DMS 273 (cell line): ENCODE results near the gene ITPK1.
A peak's percentile ranks its signal among the peaks of the same experiment; 100 is the strongest.

Experiments used
- DNase-seq: peaks from one replicate; lab custom pipeline; 2025; ENCODE audit not compliant: unreplicated experiment; lab: John Stamatoyannopoulos, UW

ITPK1 gene

DNA sequence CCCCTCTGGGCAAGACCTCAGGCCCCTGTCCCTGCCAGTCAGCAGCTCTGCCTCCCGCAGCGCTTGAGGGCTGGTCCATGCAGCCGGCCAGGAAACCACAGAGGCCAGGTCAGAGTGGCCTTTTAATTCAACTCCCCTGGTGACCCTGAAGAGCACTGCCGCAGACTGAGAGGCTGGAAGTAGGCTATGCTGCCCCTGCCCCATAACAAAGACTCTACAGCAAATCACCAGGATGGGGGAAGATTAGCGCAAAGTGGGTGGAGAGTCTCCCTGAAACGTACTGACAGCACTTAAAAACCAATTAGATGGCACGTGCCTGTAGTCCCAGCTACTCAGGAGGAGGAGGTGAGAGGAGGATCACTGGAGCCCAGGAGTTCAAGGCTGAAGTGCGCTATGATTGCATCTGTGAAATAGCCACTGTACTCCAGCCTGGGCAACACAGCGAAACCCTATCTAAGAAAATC is 70.5 kb downstream of the ITPK1 start:
- DNase-seq, result no peak

DNA sequence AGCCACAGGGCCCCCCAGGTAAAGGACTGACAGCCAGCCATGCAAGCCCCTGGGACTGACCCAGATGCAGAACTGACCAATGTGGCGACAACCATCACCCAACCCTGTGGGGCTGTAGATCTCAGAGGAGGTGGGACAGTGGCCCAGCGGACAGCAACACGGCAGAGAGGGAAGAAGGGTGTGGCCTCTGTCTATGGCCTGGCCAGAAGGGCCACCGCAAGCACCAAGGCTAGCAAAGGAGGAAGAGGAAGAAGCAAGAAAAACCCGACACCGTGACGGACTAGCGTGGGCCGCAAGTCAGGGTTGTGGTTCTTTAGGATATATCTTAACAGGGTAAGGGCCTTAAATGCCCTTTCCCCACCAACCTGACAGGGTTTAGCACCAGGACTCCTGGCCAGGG is 71.2 kb downstream of the ITPK1 start:
- no peak for DNase-seq

DNA sequence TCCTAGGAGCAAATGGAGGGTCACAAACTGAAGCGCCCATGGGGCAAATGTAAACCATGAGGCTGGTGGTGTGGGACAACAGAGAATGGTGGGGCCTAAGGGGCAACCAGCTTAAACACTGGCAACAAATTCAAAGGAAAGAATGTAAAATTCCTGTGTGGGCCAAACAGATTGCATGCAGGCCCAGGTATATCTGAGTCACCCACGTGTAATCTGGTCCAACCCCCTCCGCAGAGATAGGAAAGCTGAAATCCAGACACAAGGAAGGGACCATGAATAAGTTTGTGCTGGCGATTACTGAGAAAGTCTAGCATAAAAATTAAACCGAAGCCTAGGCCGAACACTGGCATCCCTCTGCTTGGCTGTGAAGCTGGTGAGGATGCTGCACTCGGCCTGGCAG is 71.6 kb downstream of the ITPK1 start:
- DNase-seq, result no peak

DNA sequence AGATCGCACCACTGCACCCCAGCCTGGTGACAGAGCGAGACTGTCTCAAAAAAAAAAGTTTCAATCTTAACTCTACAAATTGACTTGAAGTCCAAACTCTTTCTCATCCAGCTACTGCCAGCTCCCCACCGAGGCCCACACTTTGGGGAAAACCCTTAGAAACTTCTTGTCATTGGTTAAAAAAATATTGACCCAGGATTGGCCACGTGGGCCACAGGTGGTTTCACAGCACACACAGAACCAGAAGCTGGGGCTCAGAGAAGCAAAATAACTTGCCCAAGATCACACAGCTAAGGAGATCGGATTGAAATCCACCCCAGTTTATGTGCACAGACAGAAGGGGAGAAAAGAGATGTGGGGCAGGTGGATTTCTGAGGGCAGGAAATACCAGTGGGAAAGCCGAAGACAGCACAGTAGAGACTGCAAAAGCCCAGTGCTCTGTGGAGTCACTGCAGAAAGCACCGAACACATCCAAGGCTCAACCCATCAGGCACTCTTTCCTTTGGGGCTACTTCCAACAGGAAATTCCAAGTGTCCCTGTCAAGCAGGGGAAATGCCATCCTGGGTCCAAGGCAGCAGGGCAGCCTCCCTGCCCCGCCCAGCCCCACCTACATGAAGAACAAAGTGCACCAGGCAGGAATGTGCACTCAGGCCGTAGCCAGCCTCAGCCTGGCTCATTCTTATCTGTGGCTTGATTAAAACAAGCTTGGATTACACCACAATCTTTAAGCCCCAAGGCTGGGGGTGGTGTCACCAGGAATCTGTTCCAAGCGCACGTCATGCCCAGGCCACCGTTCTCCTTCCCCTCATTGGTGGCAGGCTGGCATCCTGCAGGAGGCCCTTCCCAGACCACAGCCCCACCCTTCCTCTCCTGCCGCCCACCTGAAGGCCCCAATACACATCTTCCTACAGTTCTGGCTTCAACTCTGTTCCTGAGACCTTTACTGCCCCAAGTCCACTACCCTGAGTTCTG is 72.5 kb downstream of the ITPK1 start:
- DNase-seq, result no peak

DNA sequence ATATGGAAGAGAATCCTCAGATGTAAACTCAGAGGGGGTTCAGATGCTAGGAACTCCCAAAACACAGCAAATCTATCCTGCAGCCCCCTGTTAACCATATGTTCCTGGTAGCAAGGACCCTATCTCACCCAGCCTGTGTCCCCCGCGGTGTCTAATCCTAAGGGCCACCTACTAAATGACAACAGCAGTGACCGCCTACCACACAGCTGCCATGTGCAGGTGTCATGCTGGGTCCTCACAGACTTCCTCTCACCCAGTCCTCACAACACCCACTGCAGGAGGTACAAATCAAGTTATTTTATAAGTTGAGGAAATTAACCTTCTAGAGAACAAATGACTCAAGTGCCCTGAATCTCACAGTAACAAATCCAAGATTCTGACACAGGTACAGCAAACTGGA is 73.9 kb downstream of the ITPK1 start:
- no peak for DNase-seq

DNA sequence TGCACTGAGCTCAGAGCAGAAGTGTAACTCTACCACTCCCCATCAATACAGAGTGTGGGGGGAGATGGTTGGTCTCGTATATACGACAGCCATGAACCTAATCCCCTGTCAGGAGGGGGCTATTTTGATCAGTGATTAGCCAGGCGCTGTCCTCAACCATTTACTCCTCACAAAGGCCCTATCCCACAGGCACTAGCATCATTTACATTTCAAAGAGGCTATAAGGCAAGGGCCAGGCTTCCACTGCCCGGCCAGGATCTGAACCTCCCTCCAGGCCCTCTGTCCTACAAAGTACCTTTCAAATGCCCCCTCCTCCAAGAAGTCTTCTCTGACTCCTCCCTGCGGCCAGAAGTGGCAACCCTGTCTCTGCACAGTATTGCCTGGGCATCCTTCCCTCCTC is 74.7 kb downstream of the ITPK1 start:
- DNase-seq, result no peak

DNA sequence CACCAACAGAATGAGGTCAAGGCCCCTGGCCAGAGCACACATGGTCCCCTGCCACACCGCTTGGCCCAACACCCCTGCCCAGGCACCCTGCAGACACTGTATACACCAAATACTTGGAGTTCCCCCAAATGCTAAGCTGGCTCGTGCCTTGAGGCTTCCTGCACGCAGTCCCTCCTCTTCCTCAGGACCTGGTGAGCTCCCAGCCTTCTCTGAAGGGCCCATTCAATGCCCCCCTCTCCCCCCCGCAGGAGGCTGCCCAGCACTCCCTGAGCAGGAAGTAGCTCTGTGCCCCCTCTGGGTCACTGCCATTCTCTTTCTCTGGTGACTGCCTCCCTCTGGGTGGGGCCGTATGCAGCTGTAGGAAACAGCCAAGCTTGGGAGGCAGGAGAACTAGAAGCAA is 75.3 kb downstream of the ITPK1 start:
- no peak for DNase-seq

DNA sequence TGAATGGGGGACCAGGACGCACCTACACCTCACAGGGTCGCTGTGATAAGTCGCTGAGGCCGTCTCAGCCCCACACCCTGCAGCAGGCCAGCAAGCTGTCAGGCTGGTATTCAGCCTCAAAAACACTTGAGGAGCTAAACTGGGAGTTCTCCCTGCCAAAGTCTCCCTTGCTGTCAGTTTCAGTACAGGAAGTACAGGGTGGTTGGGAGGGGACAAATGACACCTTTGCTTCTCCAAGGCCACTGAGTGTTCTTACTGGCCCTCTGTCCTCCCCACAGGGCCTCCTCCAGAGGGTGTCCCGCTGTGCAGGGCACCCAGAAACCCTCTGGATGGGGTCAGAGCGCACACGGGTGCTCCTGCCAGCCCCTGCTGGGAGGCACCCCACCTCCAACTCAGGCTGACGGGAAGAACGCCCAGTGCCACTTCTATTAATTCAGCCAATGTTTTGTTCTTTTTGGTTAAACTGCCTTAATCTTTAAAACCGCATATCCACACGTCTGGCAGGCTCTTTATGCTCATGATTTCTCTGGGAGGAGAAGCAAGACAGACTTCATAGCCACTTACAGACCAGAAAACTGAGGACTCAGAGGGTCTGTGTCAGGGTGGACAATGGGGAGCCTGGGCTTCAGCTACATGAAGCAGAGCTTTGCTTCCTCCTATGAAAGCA is 75.9 kb downstream of the ITPK1 start:
- DNase-seq, result no peak

DNA sequence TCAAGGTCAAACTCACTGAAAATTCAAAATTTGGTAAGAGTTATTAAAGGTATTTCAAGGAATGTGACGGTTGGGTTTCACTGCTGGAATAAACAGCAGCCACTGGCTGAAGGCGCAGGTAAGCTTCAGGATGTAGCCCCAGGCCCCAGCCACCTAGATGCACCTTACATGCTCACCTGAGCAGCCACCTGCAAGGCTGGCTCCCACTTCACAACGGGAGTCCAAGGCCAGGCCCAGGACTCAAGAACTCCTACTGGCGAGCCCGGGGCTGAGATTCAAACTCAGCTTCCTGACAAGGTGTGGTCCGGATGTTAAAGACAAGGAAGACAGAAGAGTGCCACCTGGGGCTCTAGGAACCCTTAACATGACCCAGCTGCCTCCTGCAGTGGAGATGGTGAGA is 78.4 kb downstream of the ITPK1 start:
- DNase-seq, result no peak

DNA sequence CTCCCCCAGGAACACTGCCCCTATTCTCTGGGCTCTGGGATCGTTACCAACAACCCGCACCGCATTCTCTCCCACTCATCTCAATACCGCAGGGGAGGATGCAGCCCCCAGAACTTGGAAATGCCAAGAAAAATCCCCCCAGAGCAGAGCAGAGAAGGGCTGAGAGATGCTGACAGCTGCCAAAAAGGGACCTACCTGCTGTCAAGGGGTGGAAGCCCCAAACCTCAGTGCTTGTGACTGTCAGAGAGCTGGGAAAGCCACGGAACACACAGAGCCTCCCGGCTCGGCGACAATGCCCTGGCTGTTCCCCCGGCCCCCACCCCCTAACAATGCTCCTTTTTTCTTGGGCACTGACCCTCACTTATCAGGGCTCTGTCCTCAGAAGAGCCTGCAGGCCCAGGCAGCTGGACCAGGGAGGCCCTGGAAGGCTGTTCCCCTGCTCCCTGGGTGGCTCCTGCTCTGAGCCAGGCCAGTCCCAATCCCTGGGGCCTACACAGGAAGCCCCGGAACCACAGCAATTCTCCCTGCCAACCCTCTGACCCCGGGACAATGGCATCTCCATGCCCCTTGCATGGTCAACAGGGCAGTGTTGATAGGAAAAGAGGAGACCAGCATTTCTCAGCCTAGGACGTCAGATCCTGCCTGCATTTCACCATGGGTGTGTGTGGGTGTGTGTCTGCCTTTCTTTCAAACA is 78.9 kb downstream of the ITPK1 start:
- no peak for DNase-seq

DNA sequence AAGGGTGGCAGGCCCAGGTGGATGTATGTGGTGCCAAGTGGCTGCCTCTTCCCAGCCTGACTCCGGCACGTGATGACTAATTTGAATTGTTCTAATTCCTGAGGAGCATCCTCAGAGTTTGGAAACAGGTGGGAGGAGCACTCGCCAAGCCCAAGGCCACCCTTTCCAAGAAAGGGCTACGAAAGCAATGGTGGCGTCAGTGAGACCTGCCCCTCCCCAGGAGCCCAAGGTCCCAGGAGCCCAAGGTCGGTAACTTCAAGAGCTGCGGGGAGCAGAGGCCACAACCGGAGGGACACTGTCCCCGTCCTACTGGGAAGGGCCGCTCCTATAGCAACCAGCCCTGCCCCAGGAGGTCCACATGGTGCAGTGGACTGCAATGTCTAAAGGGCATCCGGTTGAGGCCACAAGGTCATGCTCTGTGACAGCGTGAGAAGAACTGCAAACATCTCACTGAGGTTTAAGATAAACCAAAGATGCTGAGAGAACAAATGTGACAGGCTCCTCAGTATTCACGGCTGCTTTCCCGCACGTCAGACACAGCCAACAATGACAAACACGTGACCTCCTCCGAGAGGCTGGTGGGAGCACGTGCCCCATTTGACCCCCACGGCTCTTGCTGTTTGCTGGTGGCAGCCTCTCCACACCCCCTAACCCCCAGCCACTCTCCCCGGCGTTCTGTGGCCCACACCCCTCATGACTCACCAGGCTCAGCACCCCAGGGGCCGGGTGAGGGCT is 79.6 kb downstream of the ITPK1 start:
- DNase-seq, result no peak

DNA sequence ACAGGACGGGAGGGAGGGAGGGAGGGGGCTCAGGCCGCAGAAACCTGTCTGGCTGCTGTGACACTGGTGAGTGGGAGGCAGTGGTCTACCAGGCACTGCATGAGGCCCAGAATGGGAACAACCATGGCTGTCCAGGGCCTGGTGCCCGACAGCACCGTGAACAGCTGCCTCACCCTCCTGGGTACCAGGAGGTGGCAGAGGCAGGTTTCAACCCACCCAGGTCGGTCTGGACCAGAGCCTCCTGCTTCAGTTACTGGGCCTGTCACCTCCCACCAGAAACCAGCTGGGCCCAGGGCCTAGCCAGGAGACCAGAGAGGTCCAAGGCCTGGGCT is 80.2 kb downstream of the ITPK1 start:
- DNase-seq, result no peak

DNA sequence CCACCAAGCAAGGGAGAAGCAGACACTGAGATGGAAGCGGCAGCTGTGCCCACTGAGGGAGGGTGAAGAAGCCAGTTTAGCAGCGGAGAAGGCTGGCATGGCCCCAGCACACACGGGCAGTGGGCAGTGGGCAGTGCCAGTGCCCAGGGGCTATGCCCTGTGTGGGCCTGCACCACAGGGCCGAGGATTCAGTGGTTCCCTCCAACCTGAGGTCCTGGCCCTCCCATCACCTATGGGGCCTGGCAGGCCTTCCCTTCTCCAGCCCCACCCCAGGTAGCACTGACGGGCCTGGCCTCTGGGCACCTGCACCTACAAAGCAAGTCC is 81.1 kb downstream of the ITPK1 start:
- DNase-seq, result no peak

DNA sequence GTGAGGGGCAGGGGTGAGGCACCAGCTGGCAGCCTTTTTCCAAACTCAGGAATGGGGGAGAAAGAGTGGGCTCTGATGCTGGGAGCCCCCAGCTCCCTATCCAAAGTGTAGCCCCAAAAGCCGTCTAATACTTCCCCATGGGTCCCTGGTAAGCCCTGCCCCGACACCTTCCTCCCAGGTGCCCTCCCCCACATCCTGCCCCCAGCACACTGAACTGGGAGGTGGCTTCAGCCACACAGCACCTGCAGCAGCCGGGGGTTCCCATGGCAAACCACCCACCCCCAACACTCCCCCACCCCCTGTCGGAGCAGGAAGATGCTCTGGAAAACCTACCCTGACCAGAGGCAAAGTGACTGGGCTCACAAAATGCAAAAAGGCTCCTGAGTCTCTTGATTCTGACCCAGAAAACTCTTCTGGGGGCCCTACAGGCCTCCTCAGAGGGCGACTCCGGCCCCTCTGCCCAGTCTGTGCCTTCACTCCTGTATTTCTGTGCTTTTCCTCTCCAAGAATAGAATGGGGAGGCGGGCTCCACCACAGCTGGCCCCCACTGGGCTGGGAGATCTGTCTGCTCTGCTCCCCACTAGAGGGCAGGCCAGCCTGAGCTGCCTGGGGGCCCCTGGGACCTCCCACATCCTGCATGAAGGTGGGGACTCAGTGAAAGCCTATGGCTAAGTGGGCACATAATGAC is 81.6 kb downstream of the ITPK1 start:
- DNase-seq, result peak; percentile 40

DNA sequence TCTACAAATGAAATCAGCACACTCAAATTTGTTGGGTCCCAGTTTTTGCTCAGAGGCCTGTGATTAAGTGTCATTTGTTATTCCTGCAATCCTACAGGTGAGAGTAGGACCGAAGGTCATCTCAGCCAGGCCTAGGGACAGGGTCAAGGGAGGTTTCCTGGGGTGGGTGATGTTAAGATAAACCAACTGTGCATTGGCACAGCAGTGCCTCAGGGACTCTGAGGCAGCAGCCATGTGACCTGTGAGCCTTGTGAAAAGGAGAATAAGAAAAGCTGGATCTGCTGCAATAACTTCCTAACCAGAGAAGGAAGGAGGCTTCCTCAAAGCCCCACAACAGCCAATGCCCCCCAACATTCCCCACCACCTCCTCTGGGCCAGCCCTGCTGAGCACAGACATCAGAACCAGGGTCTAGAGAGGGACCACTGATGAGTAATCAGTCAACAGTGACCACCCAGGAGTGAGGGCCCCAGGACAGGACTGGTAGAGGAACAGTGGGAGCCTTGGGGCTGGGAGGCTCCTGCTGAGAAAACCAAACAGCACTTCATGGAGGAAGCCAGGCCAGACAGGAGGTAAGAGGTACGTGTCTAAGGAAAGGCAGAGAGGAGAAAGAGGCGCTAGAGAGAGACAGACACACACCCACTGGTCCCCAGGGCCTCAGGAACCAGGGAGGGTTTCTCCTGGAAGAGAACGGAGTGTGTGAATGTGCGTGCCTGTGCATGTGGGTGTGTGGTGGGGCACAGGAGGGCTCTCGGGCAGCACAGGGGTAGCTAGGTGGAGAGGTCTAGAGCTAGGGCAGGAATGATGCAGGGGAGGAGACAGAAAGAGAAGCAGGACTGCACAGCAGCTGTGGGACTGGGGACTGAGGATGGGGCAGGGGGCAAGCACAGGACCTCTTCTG is 82.4 kb downstream of the ITPK1 start:
- DNase-seq, result no peak

DNA sequence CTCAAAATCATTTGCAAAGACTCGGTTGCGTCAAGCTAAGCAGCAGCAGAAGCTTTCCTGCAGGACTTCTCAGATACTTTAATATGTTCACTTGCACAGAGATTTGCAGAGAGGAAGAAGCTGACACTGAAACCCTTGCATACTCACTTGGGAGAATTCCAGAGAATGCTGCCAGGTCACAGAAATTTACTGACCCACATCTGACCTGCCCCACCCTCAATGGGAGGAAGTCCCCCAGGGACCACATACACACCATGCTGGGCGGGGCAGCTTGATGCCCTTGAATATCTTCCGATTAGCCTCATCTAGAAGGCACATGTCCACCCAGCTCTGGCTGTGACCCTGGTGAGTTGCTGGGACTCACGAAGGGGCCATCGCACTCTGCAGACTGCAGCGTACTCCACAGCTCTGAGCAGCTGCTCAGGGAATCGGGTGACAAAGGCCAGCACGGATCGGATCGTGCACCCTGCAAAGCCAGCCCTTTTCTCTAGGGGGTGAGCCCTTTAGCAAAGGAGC is 83.2 kb downstream of the ITPK1 start:
- peak; percentile 18 for DNase-seq

DNA sequence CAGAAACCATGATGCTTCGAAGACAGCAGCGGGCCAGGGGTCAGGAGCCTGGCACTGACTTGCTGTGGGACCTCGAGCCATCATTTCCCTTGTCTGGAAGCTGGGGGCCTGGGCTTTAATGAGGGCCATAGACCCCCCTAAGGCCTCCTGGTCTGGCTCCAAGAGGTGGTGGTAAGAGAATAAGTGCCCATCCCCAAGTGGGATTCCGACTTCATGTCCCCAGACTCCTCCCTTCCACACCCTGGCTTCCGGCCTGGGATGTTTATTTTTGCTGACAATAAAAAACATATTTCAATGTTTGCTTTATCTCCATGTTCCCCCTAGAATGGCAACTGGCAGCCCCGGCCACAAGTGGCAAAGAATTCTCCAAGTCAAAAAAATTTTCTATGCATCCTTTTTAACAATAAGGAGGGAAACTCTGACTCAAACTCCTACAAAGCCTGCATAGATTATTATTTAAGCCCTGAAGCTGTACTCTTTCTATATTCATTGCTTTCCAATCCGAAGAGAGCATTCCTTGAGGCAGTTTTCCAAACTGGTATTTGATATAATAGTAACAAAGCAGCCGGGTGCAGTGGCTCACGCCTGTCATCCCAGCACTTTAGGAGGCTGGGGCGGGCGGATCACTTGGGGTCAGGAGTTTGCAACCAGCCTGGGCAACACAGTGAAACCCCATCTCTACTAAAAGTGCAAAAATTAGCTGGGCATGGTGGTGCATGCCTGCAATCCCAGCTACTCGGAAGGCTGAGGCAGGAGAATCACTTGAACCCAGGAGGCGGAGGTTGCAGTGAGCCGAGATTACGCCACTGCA is 84.0 kb downstream of the ITPK1 start:
- DNase-seq, result no peak

DNA sequence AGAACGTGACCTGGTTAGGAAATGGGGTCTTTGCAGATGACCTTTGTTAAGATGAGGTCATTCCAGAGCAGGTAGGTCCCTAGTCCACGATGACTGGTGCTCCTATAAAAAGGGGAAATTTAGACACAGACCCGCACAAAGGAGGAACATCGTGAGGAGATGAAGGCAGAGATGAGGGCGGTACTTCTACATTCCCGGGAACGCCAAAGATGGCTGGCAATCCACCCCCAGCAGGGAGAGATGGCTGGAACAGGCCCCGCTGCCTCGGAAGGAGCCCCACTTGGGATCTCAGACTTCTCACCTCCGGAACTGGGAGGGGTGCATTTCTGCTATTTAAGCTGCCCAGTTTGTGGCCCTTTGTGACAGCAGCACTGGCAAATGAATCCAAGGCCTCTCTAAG is 85.0 kb downstream of the ITPK1 start:
- no peak for DNase-seq
